H4 (cell line): Measurements from ENCODE around the gene MINAR1. TPM values are rescaled to one million over a fixed set of nuclear protein-coding genes. Genes with fewer than 3 reads are reported as not detected.

Experiments used
- DNase-seq: peaks from one replicate; pipeline ENCODE4 v3.0.0-alpha.2; 2015; ENCODE audit warnings: low spot score
- total RNA-seq: library from RNA; depleted of rRNA; stranded (reverse); fragments of >200 nt; shearing (Covaris generic); gene quantifications from 2 replicates; pipeline ENCODE4 v1.2.3, GENCODE V29; 2014; rRNA removed

The MINAR1 gene
- total RNA-seq, 1 experiment from 2014 or later = 1.3 TPM

GRCh38 chr15:79463781-79464270 lies 31.7 kb downstream of the MINAR1 start:
- no peak for DNase-seq

GRCh38 chr15:79466488-79466887 lies 34.4 kb downstream of the MINAR1 start:
- no peak for DNase-seq

GRCh38 chr15:79467865-79468586 lies 35.9 kb downstream of the MINAR1 start:
- no peak for DNase-seq

- DNase-seq = no peak
Measured at GRCh38 chr15:79472446-79472845, 40.3 kb downstream of the MINAR1 start.

GRCh38 chr15:79474252-79474651 lies 42.1 kb downstream of the MINAR1 start:
- DNase-seq = no peak

- no peak for DNase-seq
Measured at GRCh38 chr15:79475306-79475705, 43.2 kb downstream of the MINAR1 start.

GRCh38 chr15:79478108-79478507 lies 46.0 kb downstream of the MINAR1 start:
- DNase-seq = no peak

- DNase-seq = no peak
Measured at GRCh38 chr15:79479616-79480015, 47.5 kb downstream of the MINAR1 start.

- DNase-seq = no peak
Measured at GRCh38 chr15:79481793-79482192, 49.7 kb downstream of the MINAR1 start.

Other genes starting within 250 kb of the MINAR1 start
- 0.19 TPM in 1 of 2 replicates, not detected in the other for gene ANKRD34C, start 149.6 kb upstream of the MINAR1 start, total RNA-seq
- gene TMED3, start 121.2 kb upstream of the MINAR1 start, total RNA-seq = 160 and 164 TPM in 2 replicates